ENCODE results near the gene SEZ6L2.
"Not testable (repeated sequence)": the region's sequence is repeated elsewhere in the genome, so short reads cannot be mapped to it uniquely, and the experiment has no call there.

SEZ6L2 gene

GRCh38 chr16:29881050-29881449, 18.3 kb downstream of the SEZ6L2 start:
- no peak for DNase-seq (ENCODE audit: low read depth)

GRCh38 chr16:29878172-29878571, 21.2 kb downstream of the SEZ6L2 start:
- DNase-seq (ENCODE audit: low read depth), result no peak

GRCh38 chr16:29877266-29877961, 21.9 kb downstream of the SEZ6L2 start:
- no peak for DNase-seq (ENCODE audit: low read depth)

- peak; percentile 17 for DNase-seq (ENCODE audit: low read depth)
Observed at GRCh38 chr16:29876594-29877249, 22.6 kb downstream of the SEZ6L2 start.

- DNase-seq (ENCODE audit: low read depth), result no peak
Observed at GRCh38 chr16:29876217-29876593, 23.1 kb downstream of the SEZ6L2 start.

GRCh38 chr16:29875206-29875605, 24.1 kb downstream of the SEZ6L2 start:
- DNase-seq (ENCODE audit: low read depth), result no peak

GRCh38 chr16:29873319-29873718, 26.0 kb downstream of the SEZ6L2 start:
- no peak for DNase-seq (ENCODE audit: low read depth)

GRCh38 chr16:29871822-29872546, 27.4 kb downstream of the SEZ6L2 start:
- DNase-seq (ENCODE audit: low read depth), result no peak

GRCh38 chr16:29869067-29869466, 30.3 kb downstream of the SEZ6L2 start:
- DNase-seq (ENCODE audit: low read depth), result not testable (repeated sequence)

- no peak for DNase-seq (ENCODE audit: low read depth)
Observed at GRCh38 chr16:29868396-29869009, 30.8 kb downstream of the SEZ6L2 start.

- no peak for DNase-seq (ENCODE audit: low read depth)
Observed at GRCh38 chr16:29864205-29864604, 35.1 kb downstream of the SEZ6L2 start.

GRCh38 chr16:29863669-29863984, 35.7 kb downstream of the SEZ6L2 start:
- no peak for DNase-seq (ENCODE audit: low read depth)

GRCh38 chr16:29862884-29863668, 36.3 kb downstream of the SEZ6L2 start, which contains the start of gene CDIPT:
TSS of gene CDIPT (minus strand) at chr16:29863226. CDS start at chr16:29862857, 369 bp downstream.
- peak; percentile 91 for DNase-seq (ENCODE audit: low read depth)

- no peak for DNase-seq (ENCODE audit: low read depth)
Observed at GRCh38 chr16:29862383-29862883, 36.9 kb downstream of the SEZ6L2 start.

- DNase-seq (ENCODE audit: low read depth), result no peak
Observed at GRCh38 chr16:29860218-29860617, 39.1 kb downstream of the SEZ6L2 start.

GRCh38 chr16:29858974-29859373, 40.4 kb downstream of the SEZ6L2 start:
- DNase-seq (ENCODE audit: low read depth), result no peak

GRCh38 chr16:29858149-29858849, 41.1 kb downstream of the SEZ6L2 start:
- DNase-seq (ENCODE audit: low read depth), result no peak

- DNase-seq (ENCODE audit: low read depth), result no peak
Observed at GRCh38 chr16:29857133-29857760, 42.1 kb downstream of the SEZ6L2 start.

- no peak for DNase-seq (ENCODE audit: low read depth)
Observed at GRCh38 chr16:29854520-29855100, 44.7 kb downstream of the SEZ6L2 start.

- DNase-seq (ENCODE audit: low read depth), result no peak
Observed at GRCh38 chr16:29852654-29853053, 46.7 kb downstream of the SEZ6L2 start.
